Fibroblast of skin of back (primary cell): Measurements from ENCODE around the gene UBE2H.
A peak's percentile ranks its signal among the peaks of the same experiment; 100 is the strongest.
"Not testable (repeated sequence)": the region's sequence is repeated elsewhere in the genome, so short reads cannot be mapped to it uniquely, and the experiment has no call there.

Source experiments
- DNase-seq: peaks from one replicate; pipeline ENCODE4 v3.0.0-alpha.2; 2013

Gene UBE2H

GRCh38 chr7:129804890-129805719 lies 147.7 kb downstream of the UBE2H start:
- DNase-seq = no peak

- no peak for DNase-seq
Observed at GRCh38 chr7:129804111-129804889, 148.5 kb downstream of the UBE2H start.

- DNase-seq = no peak
Observed at GRCh38 chr7:129803546-129804081, 149.1 kb downstream of the UBE2H start.

GRCh38 chr7:129801882-129802281 lies 150.9 kb downstream of the UBE2H start:
- no peak for DNase-seq

- no peak for DNase-seq
Observed at GRCh38 chr7:129800901-129801300, 151.9 kb downstream of the UBE2H start.

GRCh38 chr7:129799350-129799955 lies 153.3 kb downstream of the UBE2H start:
- no peak for DNase-seq

- DNase-seq = no peak
Observed at GRCh38 chr7:129798616-129799349, 154.0 kb downstream of the UBE2H start.

- DNase-seq = no peak
Observed at GRCh38 chr7:129797214-129797789, 155.5 kb downstream of the UBE2H start.

- no peak for DNase-seq
Observed at GRCh38 chr7:129796186-129796775, 156.5 kb downstream of the UBE2H start.

- not testable (repeated sequence) for DNase-seq
Observed at GRCh38 chr7:129794461-129794860, 158.3 kb downstream of the UBE2H start.

- no peak for DNase-seq
Observed at GRCh38 chr7:129793506-129794310, 159.1 kb downstream of the UBE2H start.

- DNase-seq = no peak
Observed at GRCh38 chr7:129792721-129793120, 160.0 kb downstream of the UBE2H start.

- DNase-seq = peak; percentile 58
Observed at GRCh38 chr7:129790136-129790535, 162.6 kb downstream of the UBE2H start.

- DNase-seq = no peak
Observed at GRCh38 chr7:129789652-129790051, 163.1 kb downstream of the UBE2H start.

- DNase-seq = no peak
Observed at GRCh38 chr7:129789000-129789399, 163.8 kb downstream of the UBE2H start.

- DNase-seq = no peak
Observed at GRCh38 chr7:129786825-129787563, 165.8 kb downstream of the UBE2H start.

GRCh38 chr7:129785685-129786514 lies 166.9 kb downstream of the UBE2H start:
- no peak for DNase-seq

- DNase-seq = no peak
Observed at GRCh38 chr7:129784783-129785684, 167.7 kb downstream of the UBE2H start.
